ENCODE data around the gene TMC1. TPM values are rescaled to one million over a fixed set of nuclear protein-coding genes. Genes with fewer than 3 reads are reported as not detected.

The TMC1 gene
- total and polyA plus RNA-seq, 2 of the 8 experiments (the other 6 are each of a cell fraction or from before 2014, with no cell fraction given): 0.95 to 0.98 TPM

- DNase-seq (ENCODE audit: low read depth in 1 of 2, low spot score in 2 of 2) (no peak), FAIRE-seq (no peak)
- no peaks in the 10 kb centered on the region for H3K9me3 ChIP-seq (ENCODE audit: insufficient read depth in 2 of 2, low read depth in 1 of 2, low read length in 1 of 2)
- H4K20me1 ChIP-seq (replicated peaks in 1 of 2; ENCODE audit: control insufficient read depth in 1 of 2, insufficient read depth in 2 of 2, low read length in 2 of 2): no peaks in the 10 kb centered on the region
- H3K27me3 ChIP-seq (replicated peaks in 1 of 4; ENCODE audit: control insufficient read depth in 3 of 4, extremely low read depth in 1 of 4, insufficient read depth in 3 of 4, low read length in 3 of 4): no peaks in the 10 kb centered on the region
- H3K36me3 ChIP-seq (ENCODE audit: control insufficient read depth in 2 of 4, insufficient read depth in 4 of 4, low read length in 3 of 4): no peaks in the 10 kb centered on the region
- CTCF ChIA-PET (ENCODE audit: partially characterized antibody): no interaction called here
- H2BK12ac ChIP-seq (ENCODE audit: low read depth, low read length): no peak overlapping the region
- no peak overlapping the region for H3K14ac ChIP-seq (ENCODE audit: insufficient read length)
- H3K23ac ChIP-seq (ENCODE audit: insufficient read length): no peak overlapping the region
- H3K18ac ChIP-seq (ENCODE audit: extremely low read depth, low read length): no peak overlapping the region
- H2AFZ ChIP-seq (ENCODE audit: low read length): no peak overlapping the region
- no peak overlapping the region for H2AK5ac ChIP-seq (ENCODE audit: low read depth, low read length)
- no peak overlapping the region for H3K4ac ChIP-seq (replicated peaks; ENCODE audit: insufficient read length, low read depth, low read length)
- no peak overlapping the region for H2BK5ac ChIP-seq (ENCODE audit: low read depth, low read length)
- no peak overlapping the region for H3K9ac ChIP-seq (replicated peaks in 1 of 4; ENCODE audit: extremely low read depth in 1 of 4, low read depth in 3 of 4, low read length in 3 of 4)
- H4K91ac ChIP-seq (replicated peaks; ENCODE audit: insufficient read length, low read length): no peak overlapping the region
- no peaks in the 10 kb centered on the region for H3K23me2 ChIP-seq (ENCODE audit: low read depth, low read length)
- H3K79me2 ChIP-seq (ENCODE audit: control insufficient read depth in 1 of 2, insufficient read depth in 2 of 2, low read length in 2 of 2): no peaks in the 10 kb centered on the region
- peaks cover 0 to 2% (median under 1%) of the 10 kb centered on the region in 4 experiments; a peak in 3 of 7 replicates for H3K4me1 ChIP-seq (replicated peaks in 1 of 4; ENCODE audit: control insufficient read depth in 3 of 4, insufficient read depth in 4 of 4, low read length in 3 of 4)
- H3K4me2 ChIP-seq (ENCODE audit: insufficient read depth in 1 of 2, low read depth in 2 of 2, low read length in 2 of 2): no peak overlapping the region
- no peaks in the 10 kb centered on the region for H3K79me1 ChIP-seq (ENCODE audit: low read depth, low read length)
- H2BK20ac ChIP-seq (ENCODE audit: low read length): no peak overlapping the region
- POLR2A ChIA-PET (ENCODE audit: partially characterized antibody): no interaction called here
- no peak overlapping the region for H3K27ac ChIP-seq (ENCODE audit: low read depth, low read length)
- no peak overlapping the region for H4K5ac ChIP-seq (ENCODE audit: insufficient read length, low read depth, low read length)
- no peak overlapping the region for H4K8ac ChIP-seq (ENCODE audit: extremely low read depth, insufficient read depth, low read length)
- H2BK120ac ChIP-seq (replicated peaks; ENCODE audit: low read depth, low read length): no peak overlapping the region
- H2BK15ac ChIP-seq (ENCODE audit: low read length): no peak overlapping the region
- H3K56ac ChIP-seq (replicated peaks; ENCODE audit: insufficient read length, low read depth, low read length): no peak overlapping the region
- no peak overlapping the region for H3K4me3 ChIP-seq (ENCODE audit: extremely low read depth in 1 of 4, insufficient read depth in 2 of 4, low read depth in 3 of 4, low read length in 4 of 4)
- TF ChIP-seq BCL11A (IDR thresholded peaks at IDR 0.05; ENCODE audit: low read depth in 2 of 2, low read length in 2 of 2) (no peak), CHD1 (IDR thresholded peaks at IDR 0.05; ENCODE audit: low read depth, low read length) (no peak), EGR1 (IDR thresholded peaks at IDR 0.05; ENCODE audit: borderline replicate concordance, low read depth, low read length) (no peak), SAP30 (IDR thresholded peaks at IDR 0.05; ENCODE audit: insufficient read depth, insufficient replicate concordance, low read length) (no peak), TEAD4 (IDR thresholded peaks at IDR 0.05; ENCODE audit: low read depth, low read length) (no peak), CHD2 (IDR thresholded peaks at IDR 0.05; ENCODE audit: low read length) (no peak), CBX8 (IDR thresholded peaks at IDR 0.05; ENCODE audit: borderline replicate concordance, low read depth, low read length) (no peak), JUND (IDR thresholded peaks at IDR 0.05; ENCODE audit: low read length) (no peak), CTBP2 (IDR thresholded peaks at IDR 0.05; ENCODE audit: borderline replicate concordance, insufficient read depth, insufficient read length, low read length) (no peak), SRF (IDR thresholded peaks at IDR 0.05; ENCODE audit: low read depth, low read length) (no peak), POLR2AphosphoS5 (IDR thresholded peaks at IDR 0.05; ENCODE audit: low read depth, low read length) (no peak), SP2 (IDR thresholded peaks at IDR 0.05; ENCODE audit: low read length) (no peak), SIN3A (conservative IDR thresholded peaks at IDR 0.05 in 1 of 2, IDR thresholded peaks at IDR 0.05 in 1 of 2; ENCODE audit: low read depth in 1 of 2, low read length in 2 of 2) (no peak), SP1 (IDR thresholded peaks at IDR 0.05; ENCODE audit: low read depth, low read length) (no peak), USF2 (IDR thresholded peaks at IDR 0.05; ENCODE audit: low read length) (no peak)
These were observed 122.2 kb downstream of the TMC1 start for GRCh38 chr9:72643651-72644050.

Measured in H1 (cell line).